ENCODE data around the gene CDH11.

DNA sequence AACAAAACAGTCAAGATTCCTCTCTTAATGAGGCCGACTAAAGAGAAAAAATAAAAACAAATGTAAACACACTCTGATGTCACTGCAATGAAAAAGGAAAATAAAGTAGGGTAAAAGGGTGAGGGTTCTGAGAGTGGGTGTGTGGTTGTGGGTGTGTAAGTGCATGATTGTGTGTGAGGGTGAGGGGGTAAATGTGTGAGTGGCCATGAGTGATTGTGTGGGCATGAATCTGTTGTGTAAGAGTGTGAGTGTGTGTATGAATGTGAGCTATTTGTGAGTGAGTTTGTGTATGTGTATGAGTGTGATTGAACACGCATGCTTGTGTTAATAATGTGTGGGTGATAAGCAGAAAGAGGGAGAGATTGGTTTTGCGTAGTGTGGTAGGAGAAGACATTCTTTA, 132.8 kb downstream of the CDH11 start:
- TF ChIP-seq REST (IDR thresholded peaks at IDR 0.05; ENCODE audit: borderline replicate concordance) (no peak), CTCF (IDR thresholded peaks at IDR 0.05; ENCODE audit: poor library complexity, severe bottlenecking) (no peak), RAD21 (conservative IDR thresholded peaks at IDR 0.05) (no peak), TAF1 (IDR thresholded peaks at IDR 0.05; ENCODE audit: low read depth) (no peak), EZH2 (IDR thresholded peaks at IDR 0.05; ENCODE audit: borderline replicate concordance, insufficient read depth, low read length, poor library complexity, severe bottlenecking) (no peak)
